GDM1 (cell line): Measurements from ENCODE around the gene B3GALT4.
A peak's percentile ranks its signal among the peaks of the same experiment; 100 is the strongest.
"Not testable (repeated sequence)": the region's sequence is repeated elsewhere in the genome, so short reads cannot be mapped to it uniquely, and the experiment has no call there.

Experiments used
- DNase-seq: peaks from one replicate; lab custom pipeline; 2025; lab: John Stamatoyannopoulos, UW

Gene B3GALT4

GRCh38 chr6:33272275-33273128 lies 4.4 kb upstream of the B3GALT4 start:
- DNase-seq = no peak

DNA sequence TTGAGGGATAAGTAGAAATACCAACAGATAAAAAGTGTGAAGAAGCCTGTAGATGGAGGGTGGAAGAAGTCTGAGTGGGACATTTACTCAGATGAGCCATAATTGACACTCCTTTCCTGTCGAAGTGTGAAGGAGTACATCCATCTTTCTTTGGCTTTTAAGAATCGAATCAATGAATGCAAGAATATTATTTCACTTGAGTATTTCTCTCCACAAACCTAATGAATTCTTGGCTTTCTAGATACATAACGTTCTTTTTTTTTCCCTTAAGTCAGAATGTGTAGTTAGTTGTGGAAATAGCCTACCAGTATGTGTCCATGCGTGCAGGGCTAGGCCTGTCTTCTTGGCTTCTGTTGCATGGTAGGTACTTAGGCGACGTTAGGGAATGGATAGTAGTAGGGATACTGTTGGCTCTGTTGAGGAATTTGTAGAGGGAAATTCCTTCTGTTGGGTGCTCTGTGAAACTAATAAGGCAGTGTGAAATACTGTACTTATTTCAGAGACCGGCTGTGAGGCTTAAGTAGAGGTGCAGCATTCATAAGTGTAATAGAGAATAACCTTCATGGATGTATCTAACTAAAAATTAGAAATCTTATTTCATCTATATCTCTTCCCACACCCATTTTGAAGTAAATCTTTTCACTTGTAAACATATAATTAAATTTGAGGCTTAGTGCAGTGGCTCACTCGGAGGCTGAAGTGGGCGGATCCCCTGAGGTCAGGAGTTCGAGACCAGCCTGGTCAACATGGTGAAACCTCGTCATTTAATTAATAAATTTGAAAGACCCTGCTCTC lies 3.6 kb upstream of the B3GALT4 start:
- DNase-seq = no peak

DNA sequence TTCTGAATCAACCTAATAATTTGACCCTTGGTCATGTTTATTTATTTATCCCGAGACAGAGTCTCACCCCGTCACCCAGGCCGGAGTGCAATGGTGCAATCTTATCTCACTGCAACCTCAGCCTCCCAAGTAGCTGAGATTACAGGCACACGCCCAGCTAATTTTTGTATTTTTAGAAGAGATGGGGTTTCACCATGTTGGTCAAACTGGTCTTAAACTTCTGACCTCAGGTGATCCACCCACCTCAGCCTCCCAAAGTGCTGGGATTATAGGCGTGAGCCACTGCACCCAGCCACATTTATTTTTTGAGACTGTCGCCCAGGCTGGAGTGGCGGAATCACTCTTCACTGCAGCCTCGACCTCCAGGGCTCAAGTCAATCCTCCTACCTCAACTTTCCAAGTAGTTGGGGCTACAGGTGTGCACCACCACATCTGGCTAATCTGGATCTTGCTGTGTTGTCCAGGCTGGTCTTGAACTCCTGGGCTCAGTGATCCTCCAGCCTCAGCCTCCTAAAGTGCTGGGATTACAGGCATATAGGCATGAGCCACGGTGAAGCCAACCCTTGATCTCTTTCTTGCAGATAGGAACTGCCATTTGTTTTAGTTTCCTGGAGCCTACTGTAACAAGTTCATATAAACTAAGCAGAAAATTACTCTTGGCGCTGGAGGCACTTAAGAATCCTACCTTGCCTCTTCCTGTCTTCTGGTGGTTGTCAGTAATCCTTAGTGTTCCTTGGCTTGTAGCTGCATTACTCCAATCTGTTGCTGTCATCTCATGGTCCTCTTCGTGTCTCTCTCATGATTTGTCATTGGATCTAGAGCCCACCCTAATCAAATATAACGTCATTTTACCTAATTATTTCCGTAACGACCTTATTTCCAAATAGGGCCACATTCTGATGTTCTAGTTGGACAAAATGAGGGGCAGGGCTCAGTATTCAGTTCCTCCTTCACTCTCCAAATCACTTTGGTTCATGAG lies 2.7 kb upstream of the B3GALT4 start:
- DNase-seq = no peak

DNA sequence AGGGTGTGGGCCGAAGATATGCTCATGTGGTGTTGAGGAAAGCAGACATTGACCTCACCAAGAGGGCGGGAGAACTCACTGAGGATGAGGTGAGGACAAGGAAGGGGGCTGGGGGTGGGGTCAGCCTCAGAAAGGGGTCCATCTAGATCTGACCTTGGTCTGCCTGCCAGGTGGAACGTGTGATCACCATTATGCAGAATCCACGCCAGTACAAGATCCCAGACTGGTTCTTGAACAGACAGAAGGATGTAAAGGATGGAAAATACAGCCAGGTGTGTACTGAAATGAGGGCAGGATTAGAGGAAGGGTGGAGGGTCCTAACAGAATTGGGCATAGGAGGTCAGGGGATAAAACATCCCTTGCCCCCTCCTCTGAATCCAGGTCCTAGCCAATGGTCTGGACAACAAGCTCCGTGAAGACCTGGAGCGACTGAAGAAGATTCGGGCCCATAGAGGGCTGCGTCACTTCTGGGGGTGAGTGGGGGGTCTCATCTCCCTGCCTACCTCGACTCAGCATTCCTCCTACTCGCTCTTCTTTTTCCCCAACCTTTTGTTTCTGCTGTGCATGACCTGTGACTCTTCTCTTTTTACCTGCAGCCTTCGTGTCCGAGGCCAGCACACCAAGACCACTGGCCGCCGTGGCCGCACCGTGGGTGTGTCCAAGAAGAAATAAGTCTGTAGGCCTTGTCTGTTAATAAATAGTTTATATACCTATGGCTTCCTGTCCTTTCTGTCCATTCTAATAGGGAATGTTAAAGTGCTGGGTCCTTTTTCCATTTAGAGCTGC lies 935 bp upstream of the B3GALT4 start:
- DNase-seq = not testable (repeated sequence)

DNA sequence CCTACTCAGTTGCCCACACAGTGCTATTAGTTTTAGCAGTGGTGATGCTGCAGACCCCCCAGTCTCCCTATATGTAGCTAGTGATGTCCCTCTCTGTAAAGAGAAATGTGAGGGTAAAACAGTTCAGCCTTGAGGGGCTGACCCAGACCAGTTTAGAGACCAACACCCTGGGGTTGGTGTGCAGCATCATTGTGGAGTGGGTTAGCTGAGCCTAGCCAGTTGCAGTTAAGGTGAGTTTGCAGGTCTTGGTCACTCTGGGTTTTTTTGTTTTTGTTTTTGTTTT lies 401 bp upstream of the B3GALT4 start:
- no peak for DNase-seq

DNA sequence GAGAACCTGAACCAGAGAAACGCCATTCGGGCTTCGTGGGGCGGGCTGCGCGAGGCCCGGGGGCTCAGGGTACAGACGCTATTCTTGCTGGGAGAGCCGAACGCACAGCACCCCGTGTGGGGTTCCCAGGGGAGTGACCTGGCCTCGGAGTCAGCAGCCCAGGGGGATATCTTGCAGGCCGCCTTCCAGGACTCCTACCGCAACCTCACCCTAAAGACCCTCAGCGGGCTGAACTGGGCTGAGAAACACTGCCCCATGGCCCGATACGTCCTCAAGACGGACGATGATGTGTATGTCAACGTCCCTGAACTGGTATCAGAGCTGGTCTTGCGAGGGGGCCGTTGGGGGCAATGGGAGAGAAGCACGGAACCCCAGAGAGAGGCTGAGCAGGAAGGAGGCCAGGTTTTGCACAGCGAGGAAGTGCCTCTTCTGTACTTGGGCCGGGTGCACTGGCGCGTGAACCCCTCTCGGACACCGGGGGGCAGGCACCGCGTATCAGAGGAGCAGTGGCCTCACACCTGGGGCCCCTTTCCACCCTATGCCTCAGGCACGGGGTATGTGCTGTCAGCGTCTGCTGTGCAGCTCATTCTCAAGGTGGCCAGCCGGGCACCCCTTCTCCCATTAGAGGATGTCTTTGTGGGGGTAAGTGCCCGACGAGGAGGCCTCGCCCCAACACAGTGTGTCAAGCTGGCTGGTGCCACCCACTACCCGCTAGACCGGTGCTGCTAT lies 904 bp downstream of the B3GALT4 start:
- DNase-seq = no peak

GRCh38 chr6:33278392-33278741 lies 1.4 kb downstream of the B3GALT4 start:
- no peak for DNase-seq

- DNase-seq = no peak
These were observed 1.9 kb downstream of the B3GALT4 start for GRCh38 chr6:33278810-33279209.

- DNase-seq = no peak
These were observed 2.4 kb downstream of the B3GALT4 start for GRCh38 chr6:33279257-33279695.

DNA sequence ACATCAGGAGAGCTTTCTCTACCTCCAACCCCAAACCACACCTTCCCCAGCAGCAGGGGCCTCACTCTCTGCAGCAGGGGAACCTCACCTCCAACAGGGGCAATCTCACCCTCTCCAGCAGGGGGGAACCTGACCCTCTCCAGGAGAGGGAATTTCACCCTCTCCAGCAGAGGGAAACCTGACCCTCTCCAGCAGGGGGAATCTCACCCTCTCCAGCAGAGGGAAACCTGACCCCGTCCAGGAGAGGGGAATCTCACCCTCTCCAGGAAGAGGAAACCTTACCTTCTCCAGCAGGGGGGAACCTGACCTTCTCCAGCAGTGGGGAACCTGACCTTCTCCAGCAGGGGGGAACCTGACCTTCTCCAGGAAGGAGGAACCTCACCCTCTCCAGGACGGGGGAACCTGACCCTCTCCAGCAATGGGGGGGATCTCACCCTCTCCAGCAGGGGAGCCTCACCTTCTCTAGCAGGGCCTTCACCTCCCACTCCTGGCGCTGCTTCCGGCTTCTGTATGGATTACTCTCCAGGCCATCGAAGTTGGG lies 3.1 kb downstream of the B3GALT4 start:
- peak; percentile 16 for DNase-seq

- no peak for DNase-seq
These were observed 3.6 kb downstream of the B3GALT4 start for GRCh38 chr6:33280539-33280938.

DNA sequence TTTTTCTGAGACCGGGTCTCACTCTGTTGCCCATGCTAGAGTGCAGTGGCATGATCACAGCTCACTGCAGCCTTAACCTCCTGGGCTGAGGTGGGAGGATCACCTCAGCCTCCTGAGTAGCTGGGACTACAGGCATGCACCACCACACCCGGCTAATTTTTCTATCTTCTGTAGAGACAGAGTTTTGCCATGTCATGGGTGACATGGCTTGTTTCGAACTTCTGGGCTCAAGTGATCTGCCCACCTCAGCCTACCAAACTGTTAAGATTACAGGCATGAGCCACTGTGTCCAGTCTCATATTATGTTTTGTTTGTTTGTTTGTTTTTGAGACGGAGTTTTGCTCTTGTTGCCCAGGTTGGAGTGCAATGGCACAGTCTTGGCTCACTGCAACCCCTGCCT lies 8.3 kb downstream of the B3GALT4 start:
- not testable (repeated sequence) for DNase-seq

DNA sequence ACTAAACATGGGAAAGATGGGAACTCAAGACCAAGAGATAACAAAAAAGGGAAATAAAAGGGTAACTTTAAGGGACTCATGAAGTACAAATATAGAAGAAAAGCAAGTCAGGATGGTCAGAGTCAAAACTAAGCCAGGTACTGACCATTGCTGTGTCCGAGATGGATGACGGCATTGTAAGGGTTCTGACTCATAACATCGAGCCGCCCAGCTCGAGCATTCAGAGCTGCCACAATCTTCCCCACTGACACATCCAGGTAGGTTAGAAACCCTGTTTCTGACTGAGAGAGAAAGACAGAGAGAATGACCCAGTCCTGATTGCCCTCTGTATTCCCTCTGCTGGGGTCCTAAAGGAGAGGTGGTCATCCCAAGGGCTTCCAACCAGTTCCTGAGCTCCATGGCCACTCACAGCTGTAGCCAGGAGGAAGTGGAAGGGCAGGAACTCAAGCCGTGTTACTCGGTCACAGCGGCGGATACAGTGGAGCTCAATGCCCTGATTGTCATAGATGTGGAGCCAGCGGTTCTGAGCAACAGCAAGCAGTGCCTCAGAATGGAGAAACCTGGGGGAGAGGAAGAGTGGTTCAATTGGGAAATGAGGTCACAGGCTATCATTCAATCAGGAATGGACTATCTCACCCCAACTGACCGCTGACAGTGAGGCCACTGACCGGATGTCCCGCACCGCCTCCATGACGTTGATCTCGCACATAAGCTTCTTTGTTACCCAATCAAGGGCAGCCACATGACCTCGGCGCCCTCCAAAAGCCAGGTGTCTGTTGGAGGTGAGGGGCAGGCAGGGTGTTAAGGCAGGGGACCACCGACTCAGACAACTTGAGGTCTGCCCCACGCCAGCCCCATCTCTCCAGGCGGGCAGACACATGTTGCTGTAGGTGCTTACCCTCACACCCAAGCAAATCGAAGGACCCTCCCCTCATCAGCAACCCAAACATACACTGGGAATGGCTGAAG lies 10.3 kb downstream of the B3GALT4 start:
- DNase-seq = no peak

- no peak for DNase-seq
These were observed 11.4 kb downstream of the B3GALT4 start for GRCh38 chr6:33288141-33288920.

- DNase-seq = peak; percentile 75
These were observed 12.2 kb downstream of the B3GALT4 start, which contains the start of the genes PFDN6 and WDR46 for GRCh38 chr6:33288921-33289783. TSS of gene PFDN6 (plus strand) at chr6:33289601. CDS start at chr6:33289857, 256 bp downstream. TSS of gene WDR46 (minus strand) at chr6:33289239. CDS start at chr6:33289170, 69 bp downstream.

- DNase-seq = no peak
These were observed 12.9 kb downstream of the B3GALT4 start for GRCh38 chr6:33289784-33290315.

GRCh38 chr6:33290459-33290858 lies 13.5 kb downstream of the B3GALT4 start:
- DNase-seq = no peak
